ENCODE measurements around the gene RRAD. TPM values are rescaled to one million over a fixed set of nuclear protein-coding genes. Genes with fewer than 3 reads are reported as not detected.
A peak's percentile ranks its signal among the peaks of the same experiment; 100 is the strongest.

Gene RRAD
- total and polyA plus RNA-seq, 11 donors = 57.5 to 298 (median 152) TPM

DNA sequence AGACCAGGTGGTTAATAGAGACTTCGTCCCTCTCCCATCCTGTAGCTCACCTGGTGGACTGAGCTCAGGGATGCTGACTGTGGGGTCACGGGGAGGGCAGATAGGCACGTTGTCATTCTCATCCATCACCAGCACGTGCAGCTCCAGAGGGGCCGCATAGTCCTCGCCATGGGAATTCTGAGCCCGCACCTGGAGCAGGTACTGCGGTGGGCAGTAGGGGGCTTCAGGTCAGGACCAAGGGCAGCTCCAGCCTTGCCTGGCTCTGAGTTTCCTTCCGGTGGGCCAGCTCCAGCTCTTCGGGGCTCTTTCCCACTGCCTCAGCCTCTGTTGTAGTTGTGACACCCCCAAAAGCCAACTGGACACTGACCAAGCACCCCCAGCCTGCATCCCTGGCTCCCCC, 12.3 kb downstream of the RRAD start:
- Histone ChIP-seq H3K27me3 (no peaks in the 10 kb centered on the region), H3K27ac (no peak overlapping the region), H3K4me1 (peaks cover 0 to 9% (median 0%) of the 10 kb centered on the region in 12 donors), H3K9me3 (no peaks in the 10 kb centered on the region), H3K36me3 (no peaks in the 10 kb centered on the region), H3K4me3 (no peak overlapping the region)
- TF ChIP-seq POLR2A (IDR thresholded peaks at IDR 0.05) = no peak
- TF ChIP-seq, protein P1, sequence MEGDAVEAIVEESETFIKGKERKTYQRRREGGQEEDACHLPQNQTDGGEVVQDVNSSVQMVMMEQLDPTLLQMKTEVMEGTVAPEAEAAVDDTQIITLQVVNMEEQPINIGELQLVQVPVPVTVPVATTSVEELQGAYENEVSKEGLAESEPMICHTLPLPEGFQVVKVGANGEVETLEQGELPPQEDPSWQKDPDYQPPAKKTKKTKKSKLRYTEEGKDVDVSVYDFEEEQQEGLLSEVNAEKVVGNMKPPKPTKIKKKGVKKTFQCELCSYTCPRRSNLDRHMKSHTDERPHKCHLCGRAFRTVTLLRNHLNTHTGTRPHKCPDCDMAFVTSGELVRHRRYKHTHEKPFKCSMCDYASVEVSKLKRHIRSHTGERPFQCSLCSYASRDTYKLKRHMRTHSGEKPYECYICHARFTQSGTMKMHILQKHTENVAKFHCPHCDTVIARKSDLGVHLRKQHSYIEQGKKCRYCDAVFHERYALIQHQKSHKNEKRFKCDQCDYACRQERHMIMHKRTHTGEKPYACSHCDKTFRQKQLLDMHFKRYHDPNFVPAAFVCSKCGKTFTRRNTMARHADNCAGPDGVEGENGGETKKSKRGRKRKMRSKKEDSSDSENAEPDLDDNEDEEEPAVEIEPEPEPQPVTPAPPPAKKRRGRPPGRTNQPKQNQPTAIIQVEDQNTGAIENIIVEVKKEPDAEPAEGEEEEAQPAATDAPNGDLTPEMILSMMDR (IDR thresholded peaks at IDR 0.05) = no peak
- ATAC-seq = no peak
- intact Hi-C loops (cut with DNase I) = no loop called here
- 50 to 56% (median 53%) methylated on average over 3 to 10 of the region's 10 CpGs for WGBS, 4 donors
- DNase-seq = no peak

DNA sequence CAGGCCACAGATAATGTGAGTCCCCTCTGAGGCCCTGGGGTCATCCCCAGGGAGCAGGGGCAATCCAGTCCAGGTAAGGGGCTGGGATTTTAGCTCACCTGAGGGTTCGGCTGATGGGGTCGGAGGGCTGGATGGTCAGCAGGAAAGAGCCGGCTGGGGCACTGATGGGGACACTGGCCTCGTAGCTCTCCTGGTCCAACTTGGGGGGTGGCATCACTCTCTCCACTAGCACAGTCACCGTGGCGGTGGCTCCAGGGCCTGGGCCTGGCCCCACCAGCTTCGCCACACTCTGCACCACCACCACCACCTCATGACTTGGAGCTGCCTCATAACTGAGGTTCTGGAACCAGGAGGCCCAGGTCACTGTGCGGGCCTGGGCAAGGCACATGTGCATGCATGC, 13.5 kb downstream of the RRAD start:
- Histone ChIP-seq H3K27me3 (no peaks in the 10 kb centered on the region), H3K9me3 (no peaks in the 10 kb centered on the region), H3K27ac (no peak overlapping the region), H3K4me1 (peaks cover 0 to 22% (median 5%) of the 10 kb centered on the region in 12 donors), H3K4me3 (no peak overlapping the region), H3K36me3 (no peaks in the 10 kb centered on the region)
- TF ChIP-seq, protein P1 (IDR thresholded peaks at IDR 0.05) = no peak
- TF ChIP-seq POLR2A (IDR thresholded peaks at IDR 0.05) = no peak
- 87 to 97% (median 93%) methylated on average over 6 to 8 of the region's 8 CpGs for WGBS, 4 donors
- DNase-seq = peak in 1 of 5 donors; percentile 19
- ATAC-seq = no peak
- intact Hi-C loops (cut with DNase I) = no loop called here

GRCh38 chr16:66911112-66911511, 14.2 kb downstream of the RRAD start:
- WGBS, 4 donors = 62 to 82% (median 77%) methylated on average over 5 of the region's 5 CpGs
- H3K4me3 ChIP-seq = no peak overlapping the region

DNA sequence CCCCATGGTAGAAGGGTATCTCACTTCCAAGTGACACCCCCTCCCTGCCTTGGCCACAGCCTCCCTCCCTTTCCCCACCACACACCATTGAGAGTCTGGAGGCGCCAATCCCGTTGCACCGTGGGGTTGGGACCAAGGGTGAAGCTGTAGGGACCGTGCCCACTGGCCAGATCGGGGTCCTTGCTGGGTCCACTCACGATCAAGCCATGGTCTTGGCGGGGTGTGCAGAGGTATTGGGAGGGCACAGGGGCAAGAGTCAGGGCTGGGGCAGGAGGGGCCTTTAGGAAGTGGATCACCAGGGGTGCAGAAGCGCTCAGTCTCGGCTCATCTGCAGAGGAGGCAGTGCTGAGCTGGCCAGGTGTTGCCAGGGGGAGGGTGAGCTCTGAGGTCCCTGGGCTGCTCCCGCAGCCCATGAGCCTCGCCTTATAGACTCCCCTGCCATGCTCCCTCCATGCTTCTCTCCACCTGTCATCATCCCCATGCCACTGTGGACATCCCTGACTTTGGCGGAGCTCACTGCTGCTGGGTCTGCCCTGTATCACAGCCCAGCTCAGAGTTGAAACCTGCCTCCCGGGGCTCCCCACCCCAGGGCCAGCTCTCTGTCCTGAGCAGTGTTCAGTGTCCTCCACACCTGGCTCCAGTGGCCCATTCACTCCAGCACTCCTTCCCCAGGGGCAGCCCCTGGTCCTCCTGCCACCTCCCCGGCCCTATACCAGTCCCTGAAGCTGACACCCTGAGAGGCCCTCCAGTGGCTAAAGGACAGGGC, 15.0 kb downstream of the RRAD start:
- Histone ChIP-seq H3K36me3 (no peaks in the 10 kb centered on the region), H3K27ac (peak overlapping the region in 1 of 12 donors; percentile 23), H3K4me3 (no peak overlapping the region), H3K27me3 (no peaks in the 10 kb centered on the region), H3K4me1 (peaks cover 0 to 32% (median 16%) of the 10 kb centered on the region in 12 donors), H3K9me3 (no peaks in the 10 kb centered on the region)
- ATAC-seq = no peak
- 73 to 79% (median 75%) methylated on average over 9 to 14 of the region's 14 CpGs for WGBS, 4 donors
- peak in 1 of 5 donors; percentile 6 for DNase-seq
- no peak for TF ChIP-seq POLR2A (IDR thresholded peaks at IDR 0.05)
- TF ChIP-seq, protein P1 (IDR thresholded peaks at IDR 0.05) = no peak
- intact Hi-C loops (cut with DNase I) = no loop called here

More at GRCh38 chr16:66911112-66911511, 14.2 kb downstream of the RRAD start:
- TF ChIP-seq, protein P1 (IDR thresholded peaks at IDR 0.05) = no peak
- no peak for TF ChIP-seq POLR2A (IDR thresholded peaks at IDR 0.05)
- ATAC-seq (no peak), DNase-seq (no peak)
- peaks cover 0 to 29% (median 11%) of the 10 kb centered on the region in 12 donors for H3K4me1 ChIP-seq
- no peaks in the 10 kb centered on the region for H3K9me3 ChIP-seq
- no peaks in the 10 kb centered on the region for H3K36me3 ChIP-seq
- no peaks in the 10 kb centered on the region for H3K27me3 ChIP-seq
- intact Hi-C loops (cut with DNase I) = no loop called here
- H3K27ac ChIP-seq = peak overlapping the region in 1 of 12 donors; percentile 23

All from heart left ventricle (tissue), 16 donors.